GM12874 (cell line): ENCODE data around the gene ZBTB7C.

Experiments used
- TF ChIP-seq, protein P1 (sequence below): IDR thresholded peaks from 2 replicates; pipeline ENCODE4 v1.5.1; 2011; ENCODE audit warnings: low read depth, mild to moderate bottlenecking, control low read depth, low read length, moderate library complexity; ENCODE audit not compliant: insufficient read depth

The ZBTB7C gene

DNA sequence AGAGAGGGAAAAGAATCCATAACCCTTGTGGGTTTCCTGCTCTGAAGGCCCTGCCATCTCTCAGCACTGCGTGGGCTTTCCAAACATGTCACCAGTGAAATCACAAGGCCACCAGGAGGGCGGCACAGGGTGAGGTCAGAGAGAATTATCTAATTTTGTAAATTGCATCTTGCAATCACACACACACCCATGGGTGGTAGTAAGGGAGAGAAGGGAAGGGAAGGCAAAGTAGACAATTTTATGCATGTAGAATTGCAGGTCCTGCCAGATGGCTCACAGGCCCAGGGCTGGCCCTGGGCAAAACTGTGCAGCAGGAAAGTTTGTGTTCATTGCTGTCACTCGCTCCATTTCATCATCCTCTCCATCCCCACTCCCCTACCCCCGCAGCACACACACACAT lies 21.0 kb upstream of the ZBTB7C start:
- TF ChIP-seq, protein P1, sequence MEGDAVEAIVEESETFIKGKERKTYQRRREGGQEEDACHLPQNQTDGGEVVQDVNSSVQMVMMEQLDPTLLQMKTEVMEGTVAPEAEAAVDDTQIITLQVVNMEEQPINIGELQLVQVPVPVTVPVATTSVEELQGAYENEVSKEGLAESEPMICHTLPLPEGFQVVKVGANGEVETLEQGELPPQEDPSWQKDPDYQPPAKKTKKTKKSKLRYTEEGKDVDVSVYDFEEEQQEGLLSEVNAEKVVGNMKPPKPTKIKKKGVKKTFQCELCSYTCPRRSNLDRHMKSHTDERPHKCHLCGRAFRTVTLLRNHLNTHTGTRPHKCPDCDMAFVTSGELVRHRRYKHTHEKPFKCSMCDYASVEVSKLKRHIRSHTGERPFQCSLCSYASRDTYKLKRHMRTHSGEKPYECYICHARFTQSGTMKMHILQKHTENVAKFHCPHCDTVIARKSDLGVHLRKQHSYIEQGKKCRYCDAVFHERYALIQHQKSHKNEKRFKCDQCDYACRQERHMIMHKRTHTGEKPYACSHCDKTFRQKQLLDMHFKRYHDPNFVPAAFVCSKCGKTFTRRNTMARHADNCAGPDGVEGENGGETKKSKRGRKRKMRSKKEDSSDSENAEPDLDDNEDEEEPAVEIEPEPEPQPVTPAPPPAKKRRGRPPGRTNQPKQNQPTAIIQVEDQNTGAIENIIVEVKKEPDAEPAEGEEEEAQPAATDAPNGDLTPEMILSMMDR, result no peak

GRCh38 chr18:48428475-48429177 lies 19.4 kb upstream of the ZBTB7C start:
- TF ChIP-seq, protein P1, result no peak

GRCh38 chr18:48422947-48423378 lies 13.8 kb upstream of the ZBTB7C start:
- TF ChIP-seq, protein P1, result no peak

DNA sequence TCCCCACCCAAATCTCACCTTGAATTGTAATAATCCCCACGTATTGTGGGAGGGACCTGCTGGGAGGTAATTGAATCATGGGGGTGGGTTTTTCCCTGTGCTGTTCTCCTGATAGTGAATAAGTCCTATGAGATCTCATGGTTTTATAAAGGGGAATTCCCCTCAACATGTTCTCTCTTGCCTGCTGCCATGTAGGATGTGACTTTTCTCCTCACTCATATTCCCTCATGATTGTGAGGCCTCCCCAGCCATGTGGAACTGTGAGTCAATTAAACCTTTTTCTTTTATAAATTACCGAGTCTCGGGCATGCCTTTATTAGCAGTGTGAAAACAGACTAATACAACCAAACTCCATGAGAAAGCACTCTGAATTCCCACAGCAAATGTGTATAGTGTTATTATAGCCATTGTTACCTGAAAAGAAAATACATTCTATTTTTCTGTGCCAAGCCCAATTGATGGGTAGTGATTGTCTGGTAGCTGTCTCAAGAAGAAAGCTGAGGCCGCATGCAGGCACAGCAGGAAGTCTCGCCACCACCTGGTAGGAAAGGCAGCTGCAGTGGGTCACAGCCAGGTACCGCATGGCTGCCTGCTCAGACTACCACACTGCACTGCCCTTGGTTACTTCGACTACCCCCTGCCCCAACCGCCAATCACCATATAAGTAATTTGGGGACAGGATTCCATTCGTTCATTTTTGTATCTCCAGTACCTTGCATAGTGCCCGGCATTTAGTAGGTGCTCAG lies 10.3 kb upstream of the ZBTB7C start:
- TF ChIP-seq, protein P1, result no peak

DNA sequence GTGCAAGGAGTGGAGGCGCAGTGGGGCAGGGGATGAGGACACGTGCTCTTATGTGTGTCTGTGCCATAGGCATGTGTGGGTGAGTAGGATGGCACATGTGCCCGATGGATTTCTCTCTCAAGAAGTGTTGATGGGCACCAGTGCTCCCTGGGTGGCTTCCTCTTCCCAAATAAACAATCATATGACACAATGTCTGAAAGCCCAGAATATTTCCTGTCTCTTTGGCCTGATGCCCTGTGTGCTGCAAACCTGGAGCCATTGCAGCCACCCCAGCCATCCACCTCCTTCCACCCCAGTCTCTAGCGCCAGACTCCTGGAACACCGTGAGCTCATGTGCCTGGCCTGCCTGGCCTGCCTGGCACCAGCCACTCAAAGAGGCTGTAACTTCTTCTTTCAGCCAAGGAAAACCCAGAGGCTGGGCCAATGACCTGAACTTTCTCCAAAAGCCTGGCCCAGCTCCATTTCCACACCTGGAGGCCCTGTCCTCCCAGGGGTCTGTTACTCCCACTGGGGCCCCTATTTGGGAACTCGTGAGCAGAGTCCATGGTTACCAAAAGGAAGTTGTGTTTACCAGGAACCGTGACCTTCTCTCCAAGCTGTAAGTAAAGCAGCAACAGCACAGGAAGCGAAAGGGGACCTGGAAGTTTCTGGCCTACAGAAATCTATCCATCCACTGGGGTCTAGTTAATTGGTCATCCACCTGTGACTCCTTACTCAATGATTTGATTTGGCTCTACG lies 9.5 kb upstream of the ZBTB7C start:
- TF ChIP-seq, protein P1, result no peak

GRCh38 chr18:48417985-48418384 lies 8.8 kb upstream of the ZBTB7C start:
- TF ChIP-seq, protein P1, result no peak

GRCh38 chr18:48413342-48413741 lies 4.2 kb upstream of the ZBTB7C start:
- TF ChIP-seq, protein P1, result no peak
